GM19438 (cell line): ENCODE measurements around the gene AGL.
A peak's percentile ranks its signal among the peaks of the same experiment; 100 is the strongest.
"Not testable (repeated sequence)": the region's sequence is repeated elsewhere in the genome, so short reads cannot be mapped to it uniquely, and the experiment has no call there.

Experiments
- ATAC-seq: cut with Tn5 transposase; IDR thresholded peaks from one replicate; pipeline ENCODE4 v1.9.1; 2021; ENCODE audit warnings: low read depth; ENCODE audit not compliant: unreplicated experiment

The AGL gene

GRCh38 chr1:99849744-99850458, at the start of gene AGL:
AGL (plus strand) TSS chr1:99850361; CDS start chr1:99851043, 682 bp downstream.
- ATAC-seq: peak; percentile 98

GRCh38 chr1:99801584-99801983, 48.6 kb upstream of the AGL start:
- no peak for ATAC-seq

- no peak for ATAC-seq
These were observed 43.3 kb upstream of the AGL start for GRCh38 chr1:99806882-99807281.

- peak; percentile 86 for ATAC-seq
These were observed 41.6 kb upstream of the AGL start for GRCh38 chr1:99808391-99809115.

DNA sequence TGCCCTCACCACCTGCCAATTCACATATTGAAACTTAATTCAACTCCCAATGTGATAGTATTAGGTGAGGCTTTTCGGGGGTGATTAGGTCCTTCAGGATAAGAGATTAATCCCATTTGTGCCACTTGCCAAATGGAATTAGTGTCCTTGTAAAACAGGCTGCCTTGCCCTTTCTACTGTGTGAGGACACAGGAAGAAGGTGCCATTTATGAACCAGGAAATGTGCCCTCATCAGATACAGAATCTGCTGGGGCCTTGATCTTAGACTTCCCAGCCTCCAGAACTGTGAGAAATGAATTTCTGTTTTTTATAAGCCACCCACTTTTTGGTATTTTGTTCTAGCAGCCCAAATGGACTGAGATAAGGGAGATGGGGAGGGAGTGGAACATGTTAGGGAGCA, 39.1 kb upstream of the AGL start:
- ATAC-seq: no peak

DNA sequence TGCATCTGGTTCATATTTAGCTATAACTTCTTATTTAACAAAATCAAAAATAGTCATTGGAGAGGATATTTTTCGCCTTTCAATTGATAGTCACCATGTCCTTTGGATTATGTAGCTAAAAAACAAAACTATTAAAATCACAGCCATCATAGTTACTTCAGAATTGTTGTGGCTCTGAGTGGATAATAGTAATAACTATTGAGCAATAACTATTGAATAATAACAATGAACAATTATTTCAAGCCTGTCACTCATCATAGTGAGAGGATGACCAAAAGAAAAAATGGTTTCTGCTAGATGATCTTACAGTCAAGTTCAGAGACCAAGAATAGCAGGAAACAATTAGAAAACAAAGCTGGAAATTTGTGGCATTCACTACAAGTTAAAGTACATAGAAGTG, 38.4 kb upstream of the AGL start:
- ATAC-seq: no peak

DNA sequence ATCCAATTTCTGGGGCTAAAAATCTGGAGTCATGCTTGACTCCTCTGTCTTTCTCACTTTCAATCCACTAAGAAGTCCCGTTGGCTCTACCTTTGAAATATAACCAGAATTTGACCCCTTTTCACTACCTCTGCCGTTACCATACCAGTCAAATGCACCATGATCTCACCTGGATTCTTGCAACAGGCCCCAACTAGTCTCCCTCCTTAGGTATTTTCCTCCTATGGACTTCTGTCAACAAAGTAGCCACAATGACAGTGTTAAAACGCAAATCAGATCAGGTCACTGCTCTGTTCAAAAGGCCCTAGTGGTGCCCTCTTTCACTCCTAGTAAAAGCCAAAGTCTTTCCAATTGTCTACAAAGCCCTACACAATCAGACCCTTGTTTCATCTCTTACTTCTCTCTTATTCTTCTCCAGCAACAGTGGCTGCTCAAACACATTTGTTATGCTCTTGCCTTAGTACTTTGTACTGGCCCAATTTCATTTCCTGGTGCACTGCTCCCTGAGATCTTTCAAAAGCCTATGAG, 35.7 kb upstream of the AGL start:
- ATAC-seq: no peak

DNA sequence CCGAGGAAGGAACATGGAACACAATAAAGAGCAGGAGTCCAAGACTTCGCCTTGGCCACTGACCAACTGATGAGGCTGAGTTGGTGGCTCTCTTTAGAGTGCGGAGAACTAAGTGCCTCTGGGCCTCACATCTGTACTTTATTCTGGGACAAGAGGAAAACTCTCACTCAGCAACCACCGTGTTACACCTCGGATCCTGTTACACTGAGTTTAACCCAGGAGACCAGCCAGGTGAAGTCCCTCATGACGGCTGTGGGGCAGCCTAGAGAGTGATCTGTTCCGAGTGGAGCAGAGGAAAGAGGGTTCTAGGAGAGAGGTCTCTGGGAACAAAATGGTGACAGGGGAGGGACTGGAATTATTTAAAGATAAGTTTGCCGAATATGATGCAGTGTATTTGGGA, 33.5 kb upstream of the AGL start:
- no peak for ATAC-seq

- no peak for ATAC-seq
These were observed 32.0 kb upstream of the AGL start for GRCh38 chr1:99818063-99818699.

GRCh38 chr1:99820546-99820945, 29.6 kb upstream of the AGL start:
- ATAC-seq: peak; percentile 99

GRCh38 chr1:99825098-99825497, 25.1 kb upstream of the AGL start:
- no peak for ATAC-seq

DNA sequence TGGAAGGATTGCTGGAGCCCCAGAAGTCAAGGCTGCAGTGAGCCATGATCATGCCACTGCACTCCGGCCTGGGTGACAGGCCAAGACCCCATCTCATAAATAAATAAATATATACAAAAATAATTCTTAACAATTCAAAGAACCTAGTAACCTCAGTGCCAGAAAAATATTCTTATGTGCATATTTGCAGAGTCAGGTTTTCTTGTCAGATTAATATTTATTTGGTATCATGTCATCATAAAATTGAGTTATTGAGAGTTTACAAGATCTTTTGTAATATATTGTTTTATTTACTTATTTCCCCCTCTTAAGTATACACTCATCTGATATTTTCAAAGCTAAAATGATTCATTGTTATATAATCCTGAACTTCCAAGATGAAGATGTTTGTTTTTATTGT, 24.5 kb upstream of the AGL start:
- no peak for ATAC-seq

DNA sequence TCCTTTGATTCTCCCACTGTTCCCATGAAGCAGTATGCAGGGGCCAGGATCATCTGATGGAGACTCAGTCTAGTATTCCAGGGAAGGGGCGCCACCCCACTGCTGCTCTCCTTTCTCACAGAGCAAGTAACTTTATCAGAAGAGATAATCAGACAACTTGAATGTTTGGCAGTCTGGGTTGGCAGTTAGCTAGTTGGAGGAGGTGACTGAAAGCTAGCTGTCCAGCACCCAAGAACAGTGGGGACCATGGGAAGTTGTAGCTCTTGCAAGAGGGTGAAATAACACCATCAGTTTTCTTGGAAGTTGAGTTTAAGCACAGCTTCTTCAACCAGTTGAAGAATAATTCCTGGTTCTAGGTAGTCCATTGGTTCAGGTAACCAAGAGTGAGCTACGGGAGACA, 22.2 kb upstream of the AGL start:
- no peak for ATAC-seq

GRCh38 chr1:99829269-99829668, 20.9 kb upstream of the AGL start:
- no peak for ATAC-seq

GRCh38 chr1:99833911-99834310, 16.2 kb upstream of the AGL start:
- ATAC-seq: not testable (repeated sequence)

DNA sequence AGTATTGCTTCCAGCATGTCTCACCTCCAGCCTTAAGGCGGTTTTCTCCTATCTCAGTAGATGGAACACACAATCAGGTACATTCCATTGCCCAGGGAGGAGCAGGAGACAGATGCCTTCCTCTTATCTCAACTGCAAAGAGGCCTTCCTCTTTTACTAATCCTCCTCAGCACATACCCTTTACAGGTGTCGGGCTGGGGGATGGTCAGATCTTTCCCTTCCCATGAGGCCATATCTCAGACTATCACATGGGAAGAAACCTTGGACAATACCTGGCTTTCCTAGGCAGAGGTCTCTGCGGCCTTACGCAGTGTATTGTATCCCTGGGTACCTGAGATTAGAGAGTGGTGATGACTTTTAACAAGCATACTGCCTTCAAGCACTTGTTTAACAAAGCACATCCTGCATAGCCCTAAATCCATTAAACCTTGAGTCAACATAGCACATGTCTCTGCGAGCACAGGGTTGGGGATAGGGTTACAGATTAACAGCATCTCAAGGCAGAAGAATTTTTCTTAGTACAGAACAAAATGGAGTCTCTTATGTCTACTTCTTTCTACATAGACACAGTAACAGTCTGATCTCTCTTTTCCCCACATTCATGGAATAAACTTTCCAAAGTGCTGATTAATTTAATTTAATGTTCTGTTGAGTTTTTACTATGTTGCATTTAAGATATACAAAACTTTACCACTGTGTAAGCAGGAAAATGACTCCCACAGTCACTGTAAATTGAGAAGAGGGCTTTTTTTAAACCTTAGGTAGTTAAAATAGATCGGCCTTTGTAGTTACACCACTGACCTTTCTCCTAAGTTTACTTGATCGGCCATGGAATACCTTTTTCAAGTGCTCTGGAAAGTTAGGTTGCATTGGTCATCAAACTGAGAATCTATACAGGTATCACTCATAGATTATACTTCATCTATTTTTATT, 13.7 kb upstream of the AGL start:
- not testable (repeated sequence) for ATAC-seq

DNA sequence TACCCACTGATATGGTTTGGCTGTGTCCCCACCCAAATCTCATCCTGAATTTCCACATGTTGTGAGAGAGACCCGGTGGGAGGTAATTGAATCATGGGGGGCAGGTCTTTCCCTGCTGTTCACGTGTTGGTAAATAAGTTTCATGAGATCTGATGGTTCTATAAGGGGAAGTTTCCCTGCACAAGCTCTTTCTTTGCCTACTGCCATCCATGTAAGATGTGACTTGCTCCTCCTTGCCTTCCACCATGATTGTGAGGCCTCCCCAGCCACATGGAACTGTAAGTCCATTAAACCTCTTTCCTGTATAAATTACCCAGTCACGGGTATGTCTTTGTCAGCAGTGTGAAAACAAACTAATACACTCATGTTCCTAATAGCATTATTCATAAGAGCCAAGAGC, 9.8 kb upstream of the AGL start:
- not testable (repeated sequence) for ATAC-seq

DNA sequence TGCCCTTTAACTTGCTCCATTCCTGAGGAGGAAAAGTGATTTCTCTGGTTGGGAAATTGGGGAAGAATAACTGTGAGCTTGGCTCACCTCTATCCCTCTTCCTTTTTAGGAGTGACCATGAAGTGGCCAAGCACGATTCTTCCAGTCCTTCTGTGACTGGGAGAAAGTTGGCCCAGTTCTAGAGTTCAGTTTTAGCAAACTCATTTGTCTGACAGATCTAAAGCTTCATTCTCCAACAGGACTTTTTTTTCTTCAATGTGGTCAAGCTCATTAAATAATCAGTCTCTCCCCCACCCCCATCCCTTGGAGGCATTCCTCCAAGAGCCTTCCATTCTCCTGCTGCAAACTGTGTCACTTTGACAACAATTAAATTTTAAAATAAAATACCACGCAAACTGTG, 6.4 kb upstream of the AGL start:
- no peak for ATAC-seq

DNA sequence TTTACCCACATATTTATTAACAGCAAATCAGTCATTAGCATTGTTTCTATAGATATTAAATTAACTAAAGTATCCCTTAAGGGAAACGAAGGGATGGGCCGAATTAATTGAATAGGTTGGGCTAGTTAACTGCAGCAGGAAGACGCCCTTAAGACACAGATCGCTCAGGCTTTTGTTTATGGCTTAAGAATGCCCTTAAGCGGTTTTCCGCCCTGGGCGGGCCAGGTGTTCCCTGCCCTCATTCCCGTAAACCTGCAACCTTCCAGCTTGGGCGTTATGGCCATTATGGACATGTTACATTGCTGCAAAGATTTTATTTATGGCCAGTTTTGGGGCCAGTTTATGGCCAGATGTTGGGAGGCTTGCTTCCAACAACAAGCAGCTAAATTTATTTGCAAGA, 5.0 kb upstream of the AGL start:
- not testable (repeated sequence) for ATAC-seq

DNA sequence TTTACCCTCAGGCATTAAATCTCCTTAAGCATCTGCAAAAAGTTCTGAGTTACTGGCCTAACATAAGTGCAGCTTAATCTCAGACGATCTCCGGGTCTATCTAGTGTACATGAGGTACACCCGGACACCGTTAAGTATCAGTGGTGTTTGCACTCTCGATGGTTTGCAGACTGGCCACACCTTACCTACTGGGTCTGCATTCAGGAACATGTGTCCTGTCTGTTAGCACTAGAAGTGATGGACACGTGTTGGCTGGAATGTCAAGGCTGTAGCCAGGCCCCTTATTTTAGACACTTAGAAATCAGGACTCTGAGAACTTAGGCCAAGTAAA, 783 bp upstream of the AGL start:
- ATAC-seq: peak; percentile 13
